HEK293 (cell line): ENCODE data around the gene GBA2.

ENCODE experiments used
- CTCF ChIA-PET: fragments of 350-600 bp; formaldehyde crosslinking; extraction: SDS; loops from one replicate; lab custom pipeline; 2021; ENCODE audit warnings: antibody characterized with exemption; lab: Yijun Ruan, JAX
- POLR2A ChIA-PET: fragments of 300-600 bp; formaldehyde crosslinking; extraction: SDS; loops from one replicate; lab custom pipeline; 2020; ENCODE audit warnings: antibody characterized with exemption, inconsistent platforms; lab: Yijun Ruan, JAX
- H3K27ac ChIP-seq: fragments of 200-500 bp; sonication (Bioruptor generic); 2 replicates; pipeline ENCODE4 v1.5.1; 2014; ENCODE audit warnings: low read depth, low read length, control low read depth, inconsistent platforms; ENCODE audit errors: extremely low read depth
- H3K36me3 ChIP-seq, 2 experiments: fragments of 200-500 bp in 1 of 2; sonication (Bioruptor generic) in 1 of 2; 1 replicate in 1 of 2; 2 replicates in 1 of 2; pipeline ENCODE4 v1.5.1; 2014 to 2017; ENCODE audit warnings: inconsistent platforms in 2 of 2, low read length in 2 of 2; ENCODE audit not compliant: control insufficient read depth in 2 of 2, insufficient read depth in 1 of 2
- H3K4me1 ChIP-seq: fragments of 200-500 bp; sonication (Bioruptor generic); 2 replicates; pipeline ENCODE4 v1.5.1; 2014; ENCODE audit warnings: mild to moderate bottlenecking, low read length, inconsistent platforms; ENCODE audit not compliant: control insufficient read depth, insufficient read depth
- H3K4me3 ChIP-seq: 2 replicates; pipeline ENCODE4 v1.5.1; 2011; ENCODE audit warnings: low read depth, mild to moderate bottlenecking, control low read depth, low read length, moderate library complexity
- H3K9me3 ChIP-seq: fragments of 200-500 bp; sonication (Bioruptor generic); 2 replicates; pipeline ENCODE4 v1.5.1; 2014; ENCODE audit warnings: low read depth, low read length, inconsistent platforms; ENCODE audit not compliant: control insufficient read depth, insufficient read depth
- BCL11A ChIP-seq: fragments of 450-650 bp; formaldehyde crosslinking; IDR thresholded peaks from 2 replicates; pipeline ENCODE4 v1.5.1; 2016; ENCODE audit warnings: low read depth, missing biosample characterization, missing genetic modification characterization
- FEZF1 ChIP-seq: fragments of 450-650 bp; formaldehyde crosslinking; IDR thresholded peaks from 2 replicates; pipeline ENCODE4 v1.5.1; 2016; ENCODE audit warnings: missing biosample characterization, missing genetic modification characterization
- GFI1B ChIP-seq: fragments of 450-650 bp; formaldehyde crosslinking; IDR thresholded peaks from 2 replicates; pipeline ENCODE4 v1.5.1; 2016; ENCODE audit warnings: missing biosample characterization, missing genetic modification characterization
- GLI4 ChIP-seq: fragments of 450-650 bp; formaldehyde crosslinking; IDR thresholded peaks from 2 replicates; pipeline ENCODE4 v1.5.1; 2016; ENCODE audit warnings: missing biosample characterization, missing genetic modification characterization
- HOXD13 ChIP-seq: sonication (generic); formaldehyde crosslinking; IDR thresholded peaks from 2 replicates; pipeline ENCODE4 v1.8.0; 2022; ENCODE audit warnings: missing genetic modification reagents, borderline replicate concordance
- KLF1 ChIP-seq: fragments of 450-650 bp; formaldehyde crosslinking; IDR thresholded peaks from 2 replicates; pipeline ENCODE4 v1.5.1; 2016; ENCODE audit warnings: missing biosample characterization, missing genetic modification characterization
- SP2 ChIP-seq: fragments of 450-650 bp; formaldehyde crosslinking; IDR thresholded peaks from 2 replicates; pipeline ENCODE4 v1.5.1; 2016; ENCODE audit warnings: missing biosample characterization, missing genetic modification characterization
- TRIM28 ChIP-seq: IDR thresholded peaks from 2 replicates; pipeline ENCODE4 v1.6.1; 2011; ENCODE audit warnings: low read length, control low read depth, borderline replicate concordance
- ZBTB1 ChIP-seq: fragments of 450-650 bp; formaldehyde crosslinking; IDR thresholded peaks from 2 replicates; pipeline ENCODE4 v1.5.1; 2016; ENCODE audit warnings: missing biosample characterization, missing genetic modification characterization
- ZBTB17 ChIP-seq: fragments of 450-650 bp; formaldehyde crosslinking; IDR thresholded peaks from 2 replicates; pipeline ENCODE4 v1.5.1; 2016; ENCODE audit warnings: missing biosample characterization, missing genetic modification characterization
- ZBTB48 ChIP-seq: fragments of 450-650 bp; formaldehyde crosslinking; IDR thresholded peaks from 2 replicates; pipeline ENCODE4 v1.5.1; 2016; ENCODE audit warnings: missing biosample characterization, missing genetic modification characterization
- ZFHX2 ChIP-seq: fragments of 450-650 bp; formaldehyde crosslinking; conservative IDR thresholded peaks from 2 replicates; pipeline ENCODE4 v1.5.1; 2016; ENCODE audit warnings: missing biosample characterization, missing genetic modification characterization
- ZNF133 ChIP-seq: fragments of 450-650 bp; formaldehyde crosslinking; IDR thresholded peaks from 2 replicates; pipeline ENCODE4 v1.5.1; 2016; ENCODE audit warnings: missing biosample characterization, missing genetic modification characterization
- ZNF16 ChIP-seq: fragments of 450-650 bp; formaldehyde crosslinking; IDR thresholded peaks from 2 replicates; pipeline ENCODE4 v1.5.1; 2016; ENCODE audit warnings: low read depth, missing biosample characterization, missing genetic modification characterization
- ZNF2 ChIP-seq: fragments of 450-650 bp; formaldehyde crosslinking; IDR thresholded peaks from 2 replicates; pipeline ENCODE4 v1.5.1; 2016; ENCODE audit warnings: missing biosample characterization, missing genetic modification characterization
- ZNF202 ChIP-seq: fragments of 450-650 bp; formaldehyde crosslinking; IDR thresholded peaks from 2 replicates; pipeline ENCODE4 v1.5.1; 2016; ENCODE audit warnings: missing biosample characterization, missing genetic modification characterization, borderline replicate concordance
- ZNF23 ChIP-seq: fragments of 450-650 bp; formaldehyde crosslinking; IDR thresholded peaks from 2 replicates; pipeline ENCODE4 v1.5.1; 2016; ENCODE audit warnings: missing biosample characterization, missing genetic modification characterization, borderline replicate concordance
- ZNF239 ChIP-seq: fragments of 450-650 bp; formaldehyde crosslinking; IDR thresholded peaks from 2 replicates; pipeline ENCODE4 v1.5.1; 2016; ENCODE audit warnings: missing biosample characterization, missing genetic modification characterization
- ZNF354C ChIP-seq: fragments of 450-650 bp; formaldehyde crosslinking; IDR thresholded peaks from 2 replicates; pipeline ENCODE4 v1.5.1; 2016; ENCODE audit warnings: missing biosample characterization, missing genetic modification characterization, low read depth, borderline replicate concordance
- ZNF48 ChIP-seq: fragments of 450-650 bp; formaldehyde crosslinking; IDR thresholded peaks from 2 replicates; pipeline ENCODE4 v1.5.1; 2016; ENCODE audit warnings: missing biosample characterization, missing genetic modification characterization
- ZNF529 ChIP-seq: fragments of 450-650 bp; formaldehyde crosslinking; IDR thresholded peaks from 2 replicates; pipeline ENCODE4 v1.5.1; 2017; ENCODE audit warnings: missing genetic modification characterization, missing biosample characterization; ENCODE audit not compliant: insufficient replicate concordance
- ZNF549 ChIP-seq: fragments of 450-650 bp; IDR thresholded peaks from 2 replicates; pipeline ENCODE4 v1.5.1; 2018; ENCODE audit warnings: missing biosample characterization, missing genetic modification characterization, mild to moderate bottlenecking, inconsistent platforms, moderate library complexity
- ZNF555 ChIP-seq: fragments of 450-650 bp; formaldehyde crosslinking; conservative IDR thresholded peaks from 2 replicates; pipeline ENCODE4 v1.5.1; 2017; ENCODE audit warnings: missing biosample characterization, mild to moderate bottlenecking, missing genetic modification characterization, inconsistent platforms
- ZNF560 ChIP-seq: fragments of 450-650 bp; formaldehyde crosslinking; IDR thresholded peaks from 2 replicates; pipeline ENCODE4 v1.5.1; 2017; ENCODE audit warnings: missing biosample characterization, missing genetic modification characterization, borderline replicate concordance
- ZNF596 ChIP-seq: fragments of 450-650 bp; IDR thresholded peaks from 2 replicates; pipeline ENCODE4 v1.5.0; 2018; ENCODE audit warnings: missing biosample characterization, mild to moderate bottlenecking, missing genetic modification characterization, moderate library complexity
- ZNF624 ChIP-seq: fragments of 450-650 bp; formaldehyde crosslinking; IDR thresholded peaks from 2 replicates; pipeline ENCODE4 v1.5.1; 2017; ENCODE audit warnings: missing biosample characterization, missing genetic modification characterization
- ZNF660 ChIP-seq: fragments of 450-650 bp; IDR thresholded peaks from 2 replicates; pipeline ENCODE4 v1.5.1; 2018; ENCODE audit warnings: missing biosample characterization, mild to moderate bottlenecking, missing genetic modification characterization
- ZNF777 ChIP-seq: fragments of 450-650 bp; formaldehyde crosslinking; IDR thresholded peaks from 2 replicates; pipeline ENCODE4 v1.5.1; 2017; ENCODE audit warnings: missing biosample characterization, missing genetic modification characterization, borderline replicate concordance
- TF ChIP-seq, protein P1 (sequence below): sonication (generic); formaldehyde crosslinking; IDR thresholded peaks from 2 replicates; pipeline ENCODE4 v1.8.1; 2022; ENCODE audit warnings: mild to moderate bottlenecking, moderate library complexity, missing genetic modification reagents
- TF ChIP-seq, protein P2 (sequence below): fragments of 450-650 bp; formaldehyde crosslinking; IDR thresholded peaks from 2 replicates; pipeline ENCODE4 v1.5.1; 2016; ENCODE audit warnings: missing biosample characterization, missing genetic modification characterization
- TF ChIP-seq, protein P3 (sequence below): fragments of 450-650 bp; formaldehyde crosslinking; IDR thresholded peaks from 2 replicates; pipeline ENCODE4 v1.5.1; 2016; ENCODE audit warnings: missing biosample characterization, missing genetic modification characterization

Gene GBA2

DNA sequence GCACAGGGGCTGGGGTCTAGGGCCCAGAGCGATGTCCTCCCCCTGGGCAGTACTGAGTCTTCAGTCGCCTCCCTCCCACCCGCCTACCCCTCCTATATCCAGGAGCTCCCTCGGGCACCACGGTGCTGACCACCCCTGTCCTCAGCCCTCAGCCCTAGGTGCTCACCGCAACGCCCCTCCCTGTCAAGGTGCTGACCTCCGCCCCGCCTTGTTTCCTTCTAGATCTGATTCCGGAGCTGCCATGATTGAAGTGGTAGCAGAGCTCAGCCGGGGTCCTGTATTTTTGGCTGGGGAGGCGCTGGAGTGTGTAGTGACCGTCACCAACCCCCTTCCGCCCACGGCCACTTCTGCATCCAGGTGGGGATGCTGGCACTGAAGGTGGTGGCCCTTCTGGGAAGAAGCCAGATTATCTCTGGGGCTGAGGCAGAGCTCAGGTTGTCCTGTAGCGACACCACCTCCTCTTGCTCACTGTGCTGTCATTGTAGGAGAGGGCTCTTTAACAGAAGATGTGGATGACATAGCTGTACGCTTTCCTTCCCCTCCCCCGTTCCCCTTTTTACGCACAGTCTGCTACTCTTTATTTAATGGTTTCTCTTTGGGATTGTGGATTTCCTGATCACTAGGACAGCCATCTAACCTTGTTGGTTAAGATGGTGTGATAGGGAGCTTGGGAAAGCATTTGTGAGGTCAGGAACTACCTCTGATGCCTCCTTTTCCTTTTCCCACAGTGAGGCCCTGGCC, 657 bp upstream of the GBA2 start:
- Histone ChIP-seq H3K36me3 (peaks cover 9 to 65% of the 10 kb centered on the region in 2 experiments; a peak in 2 of 3 replicates), H3K4me3 (peak overlapping the region; percentile 77), H3K27ac (peak overlapping the region; percentile 67), H3K4me1 (no peaks in the 10 kb centered on the region; the same call in 1 of the 2 replicates), H3K9me3 (no peaks in the 10 kb centered on the region)
- ChIA-PET CTCF (interaction anchor here (0.8 to 1.9 kb wide), 7 partner anchors 11 to 62 kb away, joined by 3 to 9 read pairs (median 3); partner anchors contain the start of genes CREB3, SPAG8 and TLN1), POLR2A (interaction anchor here (0.6 to 6.2 kb wide), 9 partner anchors 9 to 157 kb away, joined by 3 to 73 read pairs (median 8); partner anchors contain the start of genes CCDC107, CREB3, HINT2 and RMRP)
- TF ChIP-seq ZNF596 (no peak), ZNF202 (no peak), FEZF1 (tag by site-specific recombination) (no peak), ZFHX2 (tag by site-specific recombination) (no peak), ZNF529 (tag by site-specific recombination) (no peak), KLF1 (tag by site-specific recombination) (peak; percentile 44; the same call in 1 of the 2 replicates), ZNF133 (tag by site-specific recombination) (no peak), ZBTB48 (peak; percentile 15; the same call in 1 of the 2 replicates), BCL11A (tag by site-specific recombination) (no peak), ZNF555 (tag by site-specific recombination) (no peak), TRIM28 (no peak), ZNF777 (tag by site-specific recombination) (0 out of 2 replicates have a peak, but pooled peaks have one; percentile 43), ZNF239 (tag by site-specific recombination) (no peak), ZBTB17 (tag by site-specific recombination) (peak; percentile 31; the same call in 1 of the 2 replicates), GLI4 (tag by site-specific recombination) (0 out of 2 replicates have a peak, but pooled peaks have one; percentile 21), ZBTB1 (tag by site-specific recombination) (no peak), ZNF660 (tag by site-specific recombination) (no peak), GFI1B (tag by site-specific recombination) (no peak), SP2 (tag by site-specific recombination) (peak; percentile 25), ZNF549 (tag by site-specific recombination) (no peak), ZNF23 (tag by site-specific recombination) (no peak), ZNF560 (no peak), ZNF624 (tag by site-specific recombination) (no peak), ZNF354C (tag by site-specific recombination) (no peak), ZNF48 (tag by site-specific recombination) (no peak), HOXD13 (no peak), ZNF2 (tag by site-specific recombination) (no peak), ZNF16 (tag by site-specific recombination) (no peak)
- TF ChIP-seq, protein P1, sequence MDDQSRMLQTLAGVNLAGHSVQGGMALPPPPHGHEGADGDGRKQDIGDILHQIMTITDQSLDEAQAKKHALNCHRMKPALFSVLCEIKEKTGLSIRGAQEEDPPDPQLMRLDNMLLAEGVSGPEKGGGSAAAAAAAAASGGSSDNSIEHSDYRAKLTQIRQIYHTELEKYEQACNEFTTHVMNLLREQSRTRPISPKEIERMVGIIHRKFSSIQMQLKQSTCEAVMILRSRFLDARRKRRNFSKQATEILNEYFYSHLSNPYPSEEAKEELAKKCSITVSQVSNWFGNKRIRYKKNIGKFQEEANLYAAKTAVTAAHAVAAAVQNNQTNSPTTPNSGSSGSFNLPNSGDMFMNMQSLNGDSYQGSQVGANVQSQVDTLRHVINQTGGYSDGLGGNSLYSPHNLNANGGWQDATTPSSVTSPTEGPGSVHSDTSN (CRISPR knock-in tag), result no peak
- TF ChIP-seq, protein P2, sequence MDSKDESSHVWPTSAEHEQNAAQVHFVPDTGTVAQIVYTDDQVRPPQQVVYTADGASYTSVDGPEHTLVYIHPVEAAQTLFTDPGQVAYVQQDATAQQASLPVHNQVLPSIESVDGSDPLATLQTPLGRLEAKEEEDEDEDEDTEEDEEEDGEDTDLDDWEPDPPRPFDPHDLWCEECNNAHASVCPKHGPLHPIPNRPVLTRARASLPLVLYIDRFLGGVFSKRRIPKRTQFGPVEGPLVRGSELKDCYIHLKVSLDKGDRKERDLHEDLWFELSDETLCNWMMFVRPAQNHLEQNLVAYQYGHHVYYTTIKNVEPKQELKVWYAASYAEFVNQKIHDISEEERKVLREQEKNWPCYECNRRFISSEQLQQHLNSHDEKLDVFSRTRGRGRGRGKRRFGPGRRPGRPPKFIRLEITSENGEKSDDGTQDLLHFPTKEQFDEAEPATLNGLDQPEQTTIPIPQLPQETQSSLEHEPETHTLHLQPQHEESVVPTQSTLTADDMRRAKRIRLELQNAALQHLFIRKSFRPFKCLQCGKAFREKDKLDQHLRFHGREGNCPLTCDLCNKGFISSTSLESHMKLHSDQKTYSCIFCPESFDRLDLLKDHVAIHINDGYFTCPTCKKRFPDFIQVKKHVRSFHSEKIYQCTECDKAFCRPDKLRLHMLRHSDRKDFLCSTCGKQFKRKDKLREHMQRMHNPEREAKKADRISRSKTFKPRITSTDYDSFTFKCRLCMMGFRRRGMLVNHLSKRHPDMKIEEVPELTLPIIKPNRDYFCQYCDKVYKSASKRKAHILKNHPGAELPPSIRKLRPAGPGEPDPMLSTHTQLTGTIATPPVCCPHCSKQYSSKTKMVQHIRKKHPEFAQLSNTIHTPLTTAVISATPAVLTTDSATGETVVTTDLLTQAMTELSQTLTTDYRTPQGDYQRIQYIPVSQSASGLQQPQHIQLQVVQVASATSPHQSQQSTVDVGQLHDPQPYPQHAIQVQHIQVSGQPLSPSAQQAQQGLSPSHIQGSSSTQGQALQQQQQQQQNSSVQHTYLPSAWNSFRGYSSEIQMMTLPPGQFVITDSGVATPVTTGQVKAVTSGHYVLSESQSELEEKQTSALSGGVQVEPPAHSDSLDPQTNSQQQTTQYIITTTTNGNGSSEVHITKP (tag by site-specific recombination), result no peak
- TF ChIP-seq, protein P3, sequence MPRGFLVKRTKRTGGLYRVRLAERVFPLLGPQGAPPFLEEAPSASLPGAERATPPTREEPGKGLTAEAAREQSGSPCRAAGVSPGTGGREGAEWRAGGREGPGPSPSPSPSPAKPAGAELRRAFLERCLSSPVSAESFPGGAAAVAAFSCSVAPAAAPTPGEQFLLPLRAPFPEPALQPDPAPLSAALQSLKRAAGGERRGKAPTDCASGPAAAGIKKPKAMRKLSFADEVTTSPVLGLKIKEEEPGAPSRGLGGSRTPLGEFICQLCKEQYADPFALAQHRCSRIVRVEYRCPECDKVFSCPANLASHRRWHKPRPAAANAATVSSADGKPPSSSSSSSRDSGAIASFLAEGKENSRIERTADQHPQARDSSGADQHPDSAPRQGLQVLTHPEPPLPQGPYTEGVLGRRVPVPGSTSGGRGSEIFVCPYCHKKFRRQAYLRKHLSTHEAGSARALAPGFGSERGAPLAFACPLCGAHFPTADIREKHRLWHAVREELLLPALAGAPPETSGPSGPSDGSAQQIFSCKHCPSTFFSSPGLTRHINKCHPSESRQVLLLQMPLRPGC, result no peak
